ENCODE measurements around the gene SLC4A1AP. TPM values are rescaled to one million over a fixed set of nuclear protein-coding genes. Genes with fewer than 3 reads are reported as not detected.

The SLC4A1AP gene
- total RNA-seq, 1 experiment from 2014 or later: 20.8 TPM

DNA sequence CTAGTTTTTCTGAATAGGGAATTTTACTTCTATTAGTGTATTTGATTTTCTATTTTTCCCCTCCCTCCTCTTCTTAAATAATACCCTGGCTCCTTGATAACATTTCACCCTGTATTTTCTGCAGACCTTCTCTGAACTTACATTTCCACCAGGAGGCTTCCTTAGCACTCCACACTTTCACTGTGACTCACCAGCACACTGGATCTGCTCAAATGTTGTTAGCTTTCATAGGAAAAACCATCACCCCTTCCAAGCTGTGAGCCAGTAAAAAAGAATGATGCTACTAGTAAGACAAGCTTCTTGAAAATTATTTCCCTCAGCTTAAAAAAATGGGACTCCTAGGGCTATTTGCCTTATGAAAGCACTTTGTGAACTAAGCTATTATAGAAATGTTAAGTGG is 16.4 kb upstream of the SLC4A1AP start:
- Histone ChIP-seq H3K9me3 (ENCODE audit: control insufficient read depth, low read depth, low read length) (no peaks in the 10 kb centered on the region), H3K79me1 (ENCODE audit: insufficient read depth, low read depth, low read length, poor library complexity, severe bottlenecking) (no peaks in the 10 kb centered on the region), H4K91ac (ENCODE audit: insufficient read length, low read depth, low read length) (no peak overlapping the region), H4K5ac (ENCODE audit: insufficient read length, low read depth, low read length) (no peak overlapping the region), H4K20me1 (ENCODE audit: control insufficient read depth, insufficient read depth, insufficient read length) (no peaks in the 10 kb centered on the region), H3K4me1 (ENCODE audit: insufficient read depth, low read length) (no peaks in the 10 kb centered on the region), H3K79me2 (ENCODE audit: insufficient read depth, low read length) (no peaks in the 10 kb centered on the region), H3K27ac (ENCODE audit: insufficient read length, low read depth, low read length) (no peak overlapping the region), H3K23me2 (ENCODE audit: insufficient read length, low read depth, low read length, poor library complexity, severe bottlenecking) (no peaks in the 10 kb centered on the region), H3K4ac (ENCODE audit: low read depth, low read length) (no peak overlapping the region), H2BK5ac (ENCODE audit: insufficient read length, low read length) (no peak overlapping the region), H3K9ac (ENCODE audit: extremely low read depth, insufficient read length, low read length) (no peak overlapping the region), H3K23ac (ENCODE audit: insufficient read length, low read depth, low read length) (no peak overlapping the region), H3K14ac (ENCODE audit: insufficient read depth, low read length) (no peak overlapping the region), H4K8ac (replicated peaks; ENCODE audit: insufficient read length, low read depth, low read length) (no peak overlapping the region), H2AK5ac (ENCODE audit: insufficient read length, low read length) (no peak overlapping the region), H3K18ac (ENCODE audit: insufficient read length, low read depth, low read length) (no peak overlapping the region), H2BK12ac (ENCODE audit: insufficient read length, low read depth, low read length) (no peak overlapping the region), H2AFZ (ENCODE audit: low read length) (no peak overlapping the region), H2BK120ac (ENCODE audit: low read depth, low read length, poor library complexity, severe bottlenecking) (no peak overlapping the region), H3K4me2 (ENCODE audit: insufficient read depth, insufficient read length, low read length) (no peak overlapping the region), H2BK20ac (ENCODE audit: low read depth, low read length, poor library complexity, severe bottlenecking) (no peak overlapping the region), H3T11ph (ENCODE audit: low read length) (no peak overlapping the region), H2BK15ac (ENCODE audit: low read depth, low read length) (no peak overlapping the region), H3K27me3 (ENCODE audit: insufficient read depth, low read length) (no peaks in the 10 kb centered on the region), H3K56ac (ENCODE audit: insufficient read length, low read depth, low read length) (no peak overlapping the region)
- peaks cover 16 to 65% (median 44%) of the 10 kb centered on the region in 3 experiments; a peak in 6 of 7 replicates for H3K36me3 Mint-ChIP-seq (ENCODE audit: insufficient read depth in 1 of 3, low read depth in 3 of 3)
- H3K27ac Mint-ChIP-seq: no peak overlapping the region
- no peaks in the 10 kb centered on the region for H3K9me3 Mint-ChIP-seq
- TF ChIP-seq, protein P1, sequence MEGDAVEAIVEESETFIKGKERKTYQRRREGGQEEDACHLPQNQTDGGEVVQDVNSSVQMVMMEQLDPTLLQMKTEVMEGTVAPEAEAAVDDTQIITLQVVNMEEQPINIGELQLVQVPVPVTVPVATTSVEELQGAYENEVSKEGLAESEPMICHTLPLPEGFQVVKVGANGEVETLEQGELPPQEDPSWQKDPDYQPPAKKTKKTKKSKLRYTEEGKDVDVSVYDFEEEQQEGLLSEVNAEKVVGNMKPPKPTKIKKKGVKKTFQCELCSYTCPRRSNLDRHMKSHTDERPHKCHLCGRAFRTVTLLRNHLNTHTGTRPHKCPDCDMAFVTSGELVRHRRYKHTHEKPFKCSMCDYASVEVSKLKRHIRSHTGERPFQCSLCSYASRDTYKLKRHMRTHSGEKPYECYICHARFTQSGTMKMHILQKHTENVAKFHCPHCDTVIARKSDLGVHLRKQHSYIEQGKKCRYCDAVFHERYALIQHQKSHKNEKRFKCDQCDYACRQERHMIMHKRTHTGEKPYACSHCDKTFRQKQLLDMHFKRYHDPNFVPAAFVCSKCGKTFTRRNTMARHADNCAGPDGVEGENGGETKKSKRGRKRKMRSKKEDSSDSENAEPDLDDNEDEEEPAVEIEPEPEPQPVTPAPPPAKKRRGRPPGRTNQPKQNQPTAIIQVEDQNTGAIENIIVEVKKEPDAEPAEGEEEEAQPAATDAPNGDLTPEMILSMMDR (conservative IDR thresholded peaks at IDR 0.05): no peak
- no peaks in the 10 kb centered on the region for H3K27me3 Mint-ChIP-seq (ENCODE audit: low read depth)
- H3K4me3 Mint-ChIP-seq: no peak overlapping the region
- no peak for DNase-seq
- H3K4me1 Mint-ChIP-seq: no peaks in the 10 kb centered on the region

Measured in H9 (cell line).